BE2C (cell line): ENCODE results near the gene SCN4A.
"Not testable (repeated sequence)": the region's sequence is repeated elsewhere in the genome, so short reads cannot be mapped to it uniquely, and the experiment has no call there.

Experiments used
- DNase-seq: peaks from one replicate; pipeline ENCODE4 v3.0.0-alpha.2; 2020
- H3K27me3 ChIP-seq: fragments of 250-450 bp; sonication (Bioruptor Pico); 2 replicates; pipeline ENCODE4 v1.5.1; 2020; ENCODE audit warnings: mild to moderate bottlenecking
- H3K36me3 ChIP-seq: fragments of 250-450 bp; sonication (Bioruptor Pico); 2 replicates; pipeline ENCODE4 v1.5.1; 2020; ENCODE audit warnings: mild to moderate bottlenecking
- H3K4me1 ChIP-seq: fragments of 250-450 bp; sonication (Bioruptor Pico); 2 replicates; pipeline ENCODE4 v1.5.1; 2020
- H3K4me3 ChIP-seq: 2 replicates; pipeline ENCODE4 v1.5.1; 2011; ENCODE audit warnings: low read depth, low read length
- H3K9me3 ChIP-seq: fragments of 250-450 bp; sonication (Bioruptor Pico); 2 replicates; pipeline ENCODE4 v1.5.1; 2020
- CTCF ChIP-seq: IDR thresholded peaks from 2 replicates; pipeline ENCODE4 v1.5.1; 2012; ENCODE audit warnings: mild to moderate bottlenecking, low read depth, low read length

The SCN4A gene

GRCh38 chr17:63925615-63926014 lies 47.1 kb downstream of the SCN4A start:
- no peaks in the 10 kb centered on the region for H3K36me3 ChIP-seq
- no peaks in the 10 kb centered on the region for H3K27me3 ChIP-seq
- no peak for TF ChIP-seq CTCF
- no peaks in the 10 kb centered on the region for H3K4me1 ChIP-seq
- H3K9me3 ChIP-seq, result no peaks in the 10 kb centered on the region
- H3K4me3 ChIP-seq, result no peak overlapping the region
- no peak for DNase-seq

- H3K36me3 ChIP-seq, H3K4me3 ChIP-seq, H3K4me1 ChIP-seq, H3K27me3 ChIP-seq, DNase-seq, H3K9me3 ChIP-seq: not testable (repeated sequence)
Observed at GRCh38 chr17:63922402-63922801, 50.3 kb downstream of the SCN4A start.

- not testable (repeated sequence) for H3K27me3 ChIP-seq, H3K36me3 ChIP-seq, H3K4me3 ChIP-seq, H3K4me1 ChIP-seq, H3K9me3 ChIP-seq, DNase-seq
Observed at GRCh38 chr17:63920779-63921178, 51.9 kb downstream of the SCN4A start.

GRCh38 chr17:63920050-63920449 lies 52.7 kb downstream of the SCN4A start:
- H3K4me3 ChIP-seq, H3K27me3 ChIP-seq, H3K36me3 ChIP-seq, H3K9me3 ChIP-seq, H3K4me1 ChIP-seq, DNase-seq: not testable (repeated sequence)

- peak; percentile 66 for DNase-seq
- no peaks in the 10 kb centered on the region for H3K27me3 ChIP-seq
- peak; percentile 93 for TF ChIP-seq CTCF
- no peaks in the 10 kb centered on the region for H3K4me1 ChIP-seq
- no peaks in the 10 kb centered on the region for H3K36me3 ChIP-seq
- H3K9me3 ChIP-seq, result no peaks in the 10 kb centered on the region
- H3K4me3 ChIP-seq, result no peak overlapping the region
Observed at GRCh38 chr17:63919311-63919723, 53.4 kb downstream of the SCN4A start.

- not testable (repeated sequence) for H3K36me3 ChIP-seq, DNase-seq, H3K9me3 ChIP-seq, H3K27me3 ChIP-seq, H3K4me3 ChIP-seq, H3K4me1 ChIP-seq
Observed at GRCh38 chr17:63918789-63919305, 53.9 kb downstream of the SCN4A start, which contains the start of gene GH1. TSS of gene GH1 (minus strand) at chr17:63918839. CDS start at chr17:63918776, 63 bp downstream.

GRCh38 chr17:63918305-63918704 lies 54.4 kb downstream of the SCN4A start:
- Histone ChIP-seq H3K4me1 (no peaks in the 10 kb centered on the region), H3K27me3 (no peaks in the 10 kb centered on the region), H3K9me3 (no peaks in the 10 kb centered on the region), H3K36me3 (no peaks in the 10 kb centered on the region), H3K4me3 (no peak overlapping the region)
- no peak for DNase-seq
- TF ChIP-seq CTCF, result peak; percentile 20; the same call in 1 of the 2 replicates

- H3K4me3 ChIP-seq, result no peak overlapping the region
- TF ChIP-seq CTCF, result no peak
- no peaks in the 10 kb centered on the region for H3K4me1 ChIP-seq
- H3K27me3 ChIP-seq, result no peaks in the 10 kb centered on the region
- H3K36me3 ChIP-seq, result no peaks in the 10 kb centered on the region
- H3K9me3 ChIP-seq, result no peaks in the 10 kb centered on the region
- no peak for DNase-seq
Observed at GRCh38 chr17:63917646-63918045, 55.1 kb downstream of the SCN4A start.

GRCh38 chr17:63917206-63917605 lies 55.5 kb downstream of the SCN4A start:
- not testable (repeated sequence) for H3K27me3 ChIP-seq, H3K4me1 ChIP-seq, H3K4me3 ChIP-seq, H3K9me3 ChIP-seq, DNase-seq, H3K36me3 ChIP-seq
